ENCODE results near the gene PTRHD1.

GRCh38 chr2:24771061-24771460 is 22.1 kb downstream of the PTRHD1 start:
- TF ChIP-seq ZSCAN18 (CRISPR knock-in tag; IDR thresholded peaks at IDR 0.05), result no peak
- no peak for TF ChIP-seq CTCF (IDR thresholded peaks at IDR 0.05)
- no peak for TF ChIP-seq E2F4 (CRISPR knock-in tag; IDR thresholded peaks at IDR 0.05; ENCODE audit: borderline replicate concordance, low read depth)
- no peak for TF ChIP-seq ZBTB21 (CRISPR knock-in tag; IDR thresholded peaks at IDR 0.05; ENCODE audit: borderline replicate concordance)
- TF ChIP-seq ESRRA (CRISPR knock-in tag; IDR thresholded peaks at IDR 0.05; ENCODE audit: borderline replicate concordance), result no peak
- TF ChIP-seq ETV6 (CRISPR knock-in tag; IDR thresholded peaks at IDR 0.05), result no peak
- TF ChIP-seq STAT6 (CRISPR knock-in tag; conservative IDR thresholded peaks at IDR 0.05; ENCODE audit: low read depth), result no peak
- no peak for TF ChIP-seq ZNF396 (CRISPR knock-in tag; IDR thresholded peaks at IDR 0.05; ENCODE audit: borderline replicate concordance)
- TF ChIP-seq MLX (CRISPR knock-in tag; IDR thresholded peaks at IDR 0.05), result no peak
- TF ChIP-seq ATF1 (CRISPR knock-in tag; IDR thresholded peaks at IDR 0.05), result no peak
- TF ChIP-seq ZNF317 (CRISPR knock-in tag; IDR thresholded peaks at IDR 0.05; ENCODE audit: borderline replicate concordance, low read depth), result no peak
- no peak for TF ChIP-seq ZNF138 (CRISPR knock-in tag; conservative IDR thresholded peaks at IDR 0.05)
- TF ChIP-seq ZNF425 (CRISPR knock-in tag; conservative IDR thresholded peaks at IDR 0.05), result no peak
